SU-DHL-6 (cell line): ENCODE results near the gene TOP2A.
"Not testable (repeated sequence)": the region's sequence is repeated elsewhere in the genome, so short reads cannot be mapped to it uniquely, and the experiment has no call there.

Source experiments
- H2AFZ ChIP-seq: fragments of 200-600 bp; sonication (generic); 2 replicates; pipeline ENCODE4 v1.6.1; 2014; ENCODE audit warnings: low read depth, mild to moderate bottlenecking, moderate library complexity, mixed read lengths, antibody characterized with exemption, low read length; ENCODE audit not compliant: severe bottlenecking
- H3F3A ChIP-seq: fragments of 200-600 bp; shearing (Covaris generic); 2 replicates; pipeline ENCODE4 v1.6.0; 2016; ENCODE audit warnings: antibody characterized with exemption, mild to moderate bottlenecking; ENCODE audit not compliant: insufficient read depth
- H3K27ac ChIP-seq: fragments of 200-600 bp; sonication (generic); 2 replicates; pipeline ENCODE4 v1.5.1; 2016; ENCODE audit warnings: low read depth, mild to moderate bottlenecking, low read length, moderate library complexity, mixed read lengths
- H3K27me3 ChIP-seq: fragments of 200-600 bp; sonication (generic), shearing (Covaris generic); 2 replicates; pipeline ENCODE4 v1.6.0; 2014; ENCODE audit warnings: mild to moderate bottlenecking, low read length
- H3K36me3 ChIP-seq: fragments of 200-600 bp; sonication (generic); 2 replicates; pipeline ENCODE4 v1.6.1; 2014; ENCODE audit warnings: mild to moderate bottlenecking, low read length, mixed read lengths
- H3K4me2 ChIP-seq: fragments of 300-600, 200-600 bp; shearing (Covaris generic), sonication (generic); 2 replicates; pipeline ENCODE4 v1.6.0; 2014; ENCODE audit warnings: low read length, low read depth, mild to moderate bottlenecking; ENCODE audit not compliant: poor library complexity, severe bottlenecking
- H3K4me3 ChIP-seq: fragments of 200-600 bp; sonication (generic); 2 replicates; pipeline ENCODE4 v1.5.1; 2014; ENCODE audit warnings: antibody characterized with exemption, low read length, mild to moderate bottlenecking, mixed read lengths; ENCODE audit not compliant: insufficient read depth, poor library complexity, severe bottlenecking
- H3K79me2 ChIP-seq: fragments of 200-600 bp; sonication (generic); 2 replicates; pipeline ENCODE4 v1.6.1; 2014; ENCODE audit warnings: mild to moderate bottlenecking, low read length, moderate library complexity; ENCODE audit not compliant: insufficient read depth
- H3K9ac ChIP-seq: fragments of 200-600 bp; sonication (generic); 2 replicates; pipeline ENCODE4 v1.7.0; 2014; ENCODE audit warnings: mild to moderate bottlenecking, low read length
- H3K9me2 ChIP-seq: fragments of 200-600 bp; sonication (generic); replicated peaks from 2 replicates; pipeline ENCODE4 v1.6.1; 2014; ENCODE audit warnings: low read length; ENCODE audit not compliant: insufficient read depth
- H3K9me3 ChIP-seq: fragments of 200-600 bp; sonication (generic); 2 replicates; pipeline ENCODE4 v1.6.1; 2014; ENCODE audit warnings: low read length, mixed read lengths; ENCODE audit not compliant: insufficient read depth
- H4K20me1 ChIP-seq: fragments of 200-600 bp; sonication (generic); 2 replicates; pipeline ENCODE4 v1.6.1; 2014; ENCODE audit warnings: low read depth, mild to moderate bottlenecking, antibody characterized with exemption, low read length, moderate library complexity, mixed read lengths
- EZH2phosphoT487 ChIP-seq: fragments of 200-600 bp; sonication (generic), shearing (Covaris generic); conservative IDR thresholded peaks from 2 replicates; pipeline ENCODE4 v1.6.1; 2018; ENCODE audit warnings: mild to moderate bottlenecking, antibody characterized with exemption, low read length, moderate library complexity, mixed read lengths
- TF ChIP-seq, protein P1 (sequence below): fragments of 200-600 bp; sonication (generic); IDR thresholded peaks from one replicate; pipeline ENCODE4 v1.5.1; 2017; ENCODE audit warnings: antibody characterized with exemption, mild to moderate bottlenecking, low read length, moderate library complexity; ENCODE audit not compliant: insufficient read depth, poor library complexity, severe bottlenecking

TOP2A gene

DNA sequence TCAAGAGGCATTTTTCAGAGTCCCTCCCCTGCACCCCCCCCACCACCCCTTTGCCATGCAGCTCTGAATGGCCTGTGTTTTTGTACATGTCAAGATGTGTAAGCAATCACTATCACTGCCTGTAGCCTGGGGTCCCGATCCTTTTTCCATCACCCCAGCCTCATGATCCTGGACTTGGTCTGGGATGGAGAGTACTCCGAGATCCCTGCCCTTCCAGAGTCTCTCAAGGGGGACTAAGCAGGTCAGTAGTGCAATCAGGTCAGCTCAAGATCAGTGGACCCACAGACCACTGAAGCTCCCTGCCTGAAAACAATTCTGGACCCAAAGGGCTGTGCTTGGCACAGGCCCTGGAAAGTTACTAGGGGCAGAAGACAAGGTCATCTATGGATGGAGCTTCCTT, 45.7 kb downstream of the TOP2A start:
- no peak overlapping the region for H3K27ac ChIP-seq
- no peaks in the 10 kb centered on the region for H3K27me3 ChIP-seq
- H3K79me2 ChIP-seq, result no peaks in the 10 kb centered on the region
- H3K36me3 ChIP-seq, result no peaks in the 10 kb centered on the region
- H3K4me2 ChIP-seq, result no peak overlapping the region
- no peak overlapping the region for H3K9ac ChIP-seq
- no peaks in the 10 kb centered on the region for H4K20me1 ChIP-seq
- TF ChIP-seq, protein P1, sequence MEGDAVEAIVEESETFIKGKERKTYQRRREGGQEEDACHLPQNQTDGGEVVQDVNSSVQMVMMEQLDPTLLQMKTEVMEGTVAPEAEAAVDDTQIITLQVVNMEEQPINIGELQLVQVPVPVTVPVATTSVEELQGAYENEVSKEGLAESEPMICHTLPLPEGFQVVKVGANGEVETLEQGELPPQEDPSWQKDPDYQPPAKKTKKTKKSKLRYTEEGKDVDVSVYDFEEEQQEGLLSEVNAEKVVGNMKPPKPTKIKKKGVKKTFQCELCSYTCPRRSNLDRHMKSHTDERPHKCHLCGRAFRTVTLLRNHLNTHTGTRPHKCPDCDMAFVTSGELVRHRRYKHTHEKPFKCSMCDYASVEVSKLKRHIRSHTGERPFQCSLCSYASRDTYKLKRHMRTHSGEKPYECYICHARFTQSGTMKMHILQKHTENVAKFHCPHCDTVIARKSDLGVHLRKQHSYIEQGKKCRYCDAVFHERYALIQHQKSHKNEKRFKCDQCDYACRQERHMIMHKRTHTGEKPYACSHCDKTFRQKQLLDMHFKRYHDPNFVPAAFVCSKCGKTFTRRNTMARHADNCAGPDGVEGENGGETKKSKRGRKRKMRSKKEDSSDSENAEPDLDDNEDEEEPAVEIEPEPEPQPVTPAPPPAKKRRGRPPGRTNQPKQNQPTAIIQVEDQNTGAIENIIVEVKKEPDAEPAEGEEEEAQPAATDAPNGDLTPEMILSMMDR, result no peak
- no peak for TF ChIP-seq EZH2phosphoT487
- H2AFZ ChIP-seq, result no peak overlapping the region
- H3K9me2 ChIP-seq, result no peaks in the 10 kb centered on the region
- no peak overlapping the region for H3K4me3 ChIP-seq
- no peaks in the 10 kb centered on the region for H3K9me3 ChIP-seq
- H3F3A ChIP-seq, result no peaks in the 10 kb centered on the region

DNA sequence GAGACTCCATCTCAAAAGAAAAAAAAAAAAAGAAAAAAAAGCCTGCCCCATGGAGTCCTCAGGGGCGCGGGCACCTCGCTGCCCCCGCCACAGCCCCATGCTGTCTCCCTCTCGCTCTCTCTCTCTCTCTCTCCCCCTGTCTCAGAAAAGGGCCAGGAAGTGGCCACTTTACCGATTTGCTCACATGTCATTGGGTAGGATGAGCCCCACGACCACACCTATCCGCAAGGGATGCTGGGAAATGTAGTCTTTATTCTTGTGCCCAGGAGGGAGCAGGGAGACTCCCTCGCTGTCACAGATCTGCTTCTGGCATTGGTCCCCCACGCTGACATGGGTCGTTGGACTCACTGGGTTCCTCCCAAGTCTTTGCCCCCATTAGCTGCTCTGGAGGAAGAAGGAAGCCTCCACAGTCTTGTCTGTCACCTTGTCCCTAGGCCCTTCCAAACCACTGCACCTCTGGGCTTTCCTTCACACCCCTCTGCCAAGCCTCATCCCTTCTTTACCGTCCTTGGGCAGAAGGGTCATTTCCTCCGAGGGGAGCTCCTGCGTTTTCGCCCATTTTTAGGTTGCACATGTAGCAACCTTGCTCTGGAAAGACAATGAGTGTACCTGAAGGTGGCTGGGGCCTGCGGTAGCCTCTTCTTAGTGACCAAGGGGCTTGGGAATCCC, 46.3 kb downstream of the TOP2A start:
- Histone ChIP-seq H3K36me3 (no peaks in the 10 kb centered on the region), H3K27ac (no peak overlapping the region), H3K27me3 (no peaks in the 10 kb centered on the region), H3K9me3 (no peaks in the 10 kb centered on the region), H3F3A (no peaks in the 10 kb centered on the region), H2AFZ (peak overlapping the region; percentile 22), H3K4me2 (no peak overlapping the region), H4K20me1 (no peaks in the 10 kb centered on the region), H3K79me2 (no peaks in the 10 kb centered on the region), H3K9me2 (no peaks in the 10 kb centered on the region), H3K4me3 (no peak overlapping the region), H3K9ac (no peak overlapping the region)
- TF ChIP-seq EZH2phosphoT487, result no peak
- TF ChIP-seq, protein P1, result no peak

DNA sequence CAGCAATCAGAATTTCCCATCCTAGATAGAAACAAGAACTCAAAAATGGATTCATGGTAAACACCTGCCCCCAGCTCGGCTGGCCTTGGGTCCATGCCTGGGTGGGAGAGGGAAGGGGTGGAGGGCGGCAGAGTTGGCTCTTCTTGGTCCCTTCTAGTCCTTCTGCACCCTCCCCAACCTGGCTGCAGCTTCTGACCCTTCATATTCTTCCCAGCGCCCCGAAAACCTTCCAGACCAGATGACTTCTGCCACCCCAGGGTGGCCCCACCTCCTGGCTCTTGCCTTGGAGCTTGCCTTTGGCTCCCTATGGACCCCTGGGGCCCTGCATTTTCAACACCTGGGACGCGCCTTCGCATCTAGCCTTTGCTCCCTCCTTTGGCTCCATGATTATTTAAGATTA, 47.8 kb downstream of the TOP2A start:
- H3K27ac ChIP-seq, result no peak overlapping the region
- H3F3A ChIP-seq, result no peaks in the 10 kb centered on the region
- H3K9ac ChIP-seq, result no peak overlapping the region
- H3K4me2 ChIP-seq, result no peak overlapping the region
- no peak overlapping the region for H2AFZ ChIP-seq
- no peaks in the 10 kb centered on the region for H3K9me3 ChIP-seq
- no peaks in the 10 kb centered on the region for H3K27me3 ChIP-seq
- no peak for TF ChIP-seq EZH2phosphoT487
- TF ChIP-seq, protein P1, result no peak
- H3K4me3 ChIP-seq, result no peak overlapping the region
- H3K9me2 ChIP-seq, result no peaks in the 10 kb centered on the region
- H3K79me2 ChIP-seq, result no peaks in the 10 kb centered on the region
- no peaks in the 10 kb centered on the region for H3K36me3 ChIP-seq
- no peaks in the 10 kb centered on the region for H4K20me1 ChIP-seq

DNA sequence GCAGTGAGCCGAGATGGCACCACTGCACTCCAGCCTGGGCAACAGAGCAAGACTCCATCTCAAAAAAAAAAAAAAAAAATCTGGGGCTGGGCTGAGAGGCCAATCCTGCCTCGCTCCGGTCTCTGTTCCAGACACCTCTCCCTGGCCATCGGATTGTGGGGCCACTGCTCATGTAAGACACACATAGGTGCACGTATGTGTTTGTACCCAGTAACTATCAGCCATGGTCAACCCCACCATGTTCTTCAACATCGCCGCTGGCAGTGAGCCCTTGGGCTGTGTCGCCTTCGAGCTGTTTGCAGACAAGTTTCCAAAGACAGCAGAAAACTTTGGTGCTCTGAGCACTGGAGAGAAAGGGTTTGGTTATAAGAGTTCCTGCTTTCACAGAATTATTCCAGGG, 50.0 kb downstream of the TOP2A start:
- not testable (repeated sequence) for H3K9me2 ChIP-seq, H3F3A ChIP-seq, H3K9me3 ChIP-seq, H3K9ac ChIP-seq, H4K20me1 ChIP-seq, H3K27ac ChIP-seq, H3K36me3 ChIP-seq, H3K4me3 ChIP-seq, H3K27me3 ChIP-seq, H2AFZ ChIP-seq, H3K79me2 ChIP-seq, H3K4me2 ChIP-seq
